MM.1S (cell line): Measurements from ENCODE around the gene PPEF1.

Source experiments
- DNase-seq: peaks from one replicate; pipeline ENCODE4 v3.0.0-alpha.2; 2015
- H2AFZ ChIP-seq: fragments of 300-600 bp; sonication (generic); 2 replicates; pipeline ENCODE4 v1.6.0; 2016; ENCODE audit warnings: antibody characterized with exemption, low read length
- H3F3A ChIP-seq: fragments of 300-600 bp; sonication (generic); 2 replicates; pipeline ENCODE4 v1.6.1; 2016; ENCODE audit warnings: mild to moderate bottlenecking, antibody characterized with exemption, low read length, moderate library complexity, mixed read lengths; ENCODE audit not compliant: insufficient read depth
- H3K27ac ChIP-seq: fragments of 300-600 bp; sonication (generic); 2 replicates; pipeline ENCODE4 v1.5.1; 2016; ENCODE audit warnings: mild to moderate bottlenecking, low read length
- H3K27me3 ChIP-seq: fragments of 300-600 bp; sonication (generic); replicated peaks from 2 replicates; pipeline ENCODE4 v1.6.0; 2016; ENCODE audit warnings: low read length; ENCODE audit not compliant: insufficient read depth
- H3K36me3 ChIP-seq: fragments of 300-600 bp; sonication (generic); replicated peaks from 2 replicates; pipeline ENCODE4 v1.6.1; 2016; ENCODE audit warnings: mild to moderate bottlenecking, low read length, mixed read lengths; ENCODE audit not compliant: insufficient read depth
- H3K4me1 ChIP-seq: fragments of 300-600 bp; sonication (generic); 2 replicates; pipeline ENCODE4 v1.6.1; 2016; ENCODE audit warnings: low read length, mixed read lengths
- H3K4me2 ChIP-seq: fragments of 300-600 bp; sonication (generic); 2 replicates; pipeline ENCODE4 v1.6.0; 2016; ENCODE audit warnings: low read depth, low read length
- H3K4me3 ChIP-seq: fragments of 300-600 bp; sonication (generic); 2 replicates; pipeline ENCODE4 v1.5.1; 2016; ENCODE audit warnings: low read length, mixed read lengths
- H3K79me2 ChIP-seq: fragments of 300-600 bp; sonication (generic); 2 replicates; pipeline ENCODE4 v1.6.1; 2016; ENCODE audit warnings: mixed run types, low read length, mixed read lengths
- H3K9ac ChIP-seq: fragments of 300-600 bp; sonication (generic); 2 replicates; pipeline ENCODE4 v1.6.1; 2016; ENCODE audit warnings: low read length, mixed read lengths
- H3K9me2 ChIP-seq: fragments of 300-600 bp; sonication (generic); replicated peaks from 2 replicates; pipeline ENCODE4 v1.6.1; 2016; ENCODE audit warnings: mild to moderate bottlenecking, low read length, mixed read lengths; ENCODE audit not compliant: insufficient read depth
- H3K9me3 ChIP-seq: fragments of 300-600 bp; sonication (generic); replicated peaks from 2 replicates; pipeline ENCODE4 v1.6.1; 2016; ENCODE audit warnings: mild to moderate bottlenecking, low read length, mixed read lengths; ENCODE audit not compliant: insufficient read depth
- H4K20me1 ChIP-seq: fragments of 300-600 bp; sonication (generic); 2 replicates; pipeline ENCODE4 v1.6.1; 2016; ENCODE audit warnings: mild to moderate bottlenecking, low read length, moderate library complexity, mixed read lengths; ENCODE audit not compliant: insufficient read depth
- EZH2 ChIP-seq: fragments of 300-600 bp; sonication (generic); optimal IDR thresholded peaks from 2 replicates; pipeline ENCODE3; 2017; ENCODE audit warnings: low read depth, mild to moderate bottlenecking, antibody characterized with exemption, low read length, mixed read lengths
- EZH2phosphoT487 ChIP-seq: fragments of 300-600 bp; sonication (generic); IDR thresholded peaks from 2 replicates; pipeline ENCODE4 v1.6.1; 2018; ENCODE audit warnings: antibody characterized with exemption, low read length
- TF ChIP-seq, protein P1 (sequence below): fragments of 300-600 bp; sonication (generic); IDR thresholded peaks from 2 replicates; pipeline ENCODE4 v1.5.1; 2016; ENCODE audit warnings: antibody characterized with exemption, low read length, mixed read lengths

PPEF1 gene

DNA sequence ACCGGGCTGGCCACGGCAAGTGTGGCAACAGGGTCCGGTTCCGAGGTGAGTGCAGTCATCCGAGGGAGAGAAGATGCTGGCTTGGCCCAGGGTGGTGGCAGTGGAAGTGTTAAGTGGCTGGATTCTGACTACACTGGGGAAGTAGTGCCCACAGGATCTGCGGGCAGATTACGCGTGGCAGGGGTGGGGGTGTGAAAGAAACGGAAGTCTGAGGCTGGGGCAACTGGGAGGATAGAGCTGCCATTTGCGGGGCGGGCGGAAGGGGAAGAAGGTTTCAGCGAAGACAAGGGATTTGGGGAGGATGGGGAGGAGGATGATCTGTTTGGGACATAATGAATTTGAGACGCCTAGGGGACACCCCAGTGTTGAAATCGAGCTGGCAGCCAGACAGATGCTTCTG lies 40.8 kb upstream of the PPEF1 start:
- no peaks in the 10 kb centered on the region for H3K27me3 ChIP-seq
- H3K4me2 ChIP-seq = no peak overlapping the region
- no peaks in the 10 kb centered on the region for H3K9me2 ChIP-seq
- DNase-seq = no peak
- TF ChIP-seq EZH2 = no peak
- TF ChIP-seq, protein P1, sequence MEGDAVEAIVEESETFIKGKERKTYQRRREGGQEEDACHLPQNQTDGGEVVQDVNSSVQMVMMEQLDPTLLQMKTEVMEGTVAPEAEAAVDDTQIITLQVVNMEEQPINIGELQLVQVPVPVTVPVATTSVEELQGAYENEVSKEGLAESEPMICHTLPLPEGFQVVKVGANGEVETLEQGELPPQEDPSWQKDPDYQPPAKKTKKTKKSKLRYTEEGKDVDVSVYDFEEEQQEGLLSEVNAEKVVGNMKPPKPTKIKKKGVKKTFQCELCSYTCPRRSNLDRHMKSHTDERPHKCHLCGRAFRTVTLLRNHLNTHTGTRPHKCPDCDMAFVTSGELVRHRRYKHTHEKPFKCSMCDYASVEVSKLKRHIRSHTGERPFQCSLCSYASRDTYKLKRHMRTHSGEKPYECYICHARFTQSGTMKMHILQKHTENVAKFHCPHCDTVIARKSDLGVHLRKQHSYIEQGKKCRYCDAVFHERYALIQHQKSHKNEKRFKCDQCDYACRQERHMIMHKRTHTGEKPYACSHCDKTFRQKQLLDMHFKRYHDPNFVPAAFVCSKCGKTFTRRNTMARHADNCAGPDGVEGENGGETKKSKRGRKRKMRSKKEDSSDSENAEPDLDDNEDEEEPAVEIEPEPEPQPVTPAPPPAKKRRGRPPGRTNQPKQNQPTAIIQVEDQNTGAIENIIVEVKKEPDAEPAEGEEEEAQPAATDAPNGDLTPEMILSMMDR = no peak
- TF ChIP-seq EZH2phosphoT487 = no peak
- H3K9ac ChIP-seq = no peak overlapping the region
- H3K4me3 ChIP-seq = no peak overlapping the region
- no peak overlapping the region for H3K27ac ChIP-seq
- no peaks in the 10 kb centered on the region for H3K79me2 ChIP-seq
- no peaks in the 10 kb centered on the region for H3K4me1 ChIP-seq
- no peak overlapping the region for H2AFZ ChIP-seq
- no peaks in the 10 kb centered on the region for H3F3A ChIP-seq
- no peaks in the 10 kb centered on the region for H3K36me3 ChIP-seq
- H4K20me1 ChIP-seq = no peaks in the 10 kb centered on the region
- H3K9me3 ChIP-seq = no peaks in the 10 kb centered on the region

DNA sequence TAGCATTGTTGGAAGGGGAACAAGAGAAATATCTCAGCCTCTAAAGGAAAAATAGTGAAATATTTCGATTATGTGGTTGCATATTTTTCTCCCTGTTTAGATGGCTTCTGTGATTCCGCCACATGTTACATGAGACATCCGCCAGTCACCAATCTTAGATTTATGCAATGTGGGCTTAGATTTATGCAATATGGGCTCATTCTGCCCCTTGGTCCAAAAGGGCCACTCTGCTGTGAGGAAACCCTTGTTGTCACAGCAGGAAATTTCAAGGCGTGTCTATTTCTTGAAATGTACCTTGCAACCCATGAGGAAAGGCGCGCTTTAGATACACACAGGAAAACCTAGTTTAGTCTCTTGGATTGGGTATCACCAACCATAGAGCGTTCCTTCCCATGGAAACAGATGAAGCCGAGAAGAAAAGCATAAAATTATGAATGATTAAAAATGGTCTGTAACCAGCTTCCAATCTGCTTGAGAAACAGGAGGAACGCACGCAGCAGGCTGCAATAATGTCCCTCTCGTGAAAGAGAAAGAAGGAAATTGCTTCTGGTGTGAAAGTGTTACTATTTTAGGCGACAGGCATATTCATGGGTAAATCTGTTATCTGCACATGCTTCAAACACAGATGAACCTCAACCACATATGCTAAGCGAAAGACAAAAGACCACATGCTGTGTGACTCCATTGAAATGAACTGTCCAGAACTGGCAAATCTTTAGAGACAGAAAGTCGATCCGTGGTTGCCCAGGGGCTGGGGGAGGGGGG lies 39.2 kb upstream of the PPEF1 start:
- H3K4me1 ChIP-seq = no peaks in the 10 kb centered on the region
- H4K20me1 ChIP-seq = no peaks in the 10 kb centered on the region
- no peak for DNase-seq
- H3F3A ChIP-seq = no peaks in the 10 kb centered on the region
- no peaks in the 10 kb centered on the region for H3K36me3 ChIP-seq
- no peak overlapping the region for H2AFZ ChIP-seq
- TF ChIP-seq, protein P1 = no peak
- TF ChIP-seq EZH2 (no peak), EZH2phosphoT487 (no peak)
- no peak overlapping the region for H3K4me2 ChIP-seq
- H3K27me3 ChIP-seq = no peaks in the 10 kb centered on the region
- H3K79me2 ChIP-seq = no peaks in the 10 kb centered on the region
- H3K9ac ChIP-seq = no peak overlapping the region
- H3K9me3 ChIP-seq = no peaks in the 10 kb centered on the region
- H3K4me3 ChIP-seq = no peak overlapping the region
- H3K27ac ChIP-seq = no peak overlapping the region
- H3K9me2 ChIP-seq = no peaks in the 10 kb centered on the region

DNA sequence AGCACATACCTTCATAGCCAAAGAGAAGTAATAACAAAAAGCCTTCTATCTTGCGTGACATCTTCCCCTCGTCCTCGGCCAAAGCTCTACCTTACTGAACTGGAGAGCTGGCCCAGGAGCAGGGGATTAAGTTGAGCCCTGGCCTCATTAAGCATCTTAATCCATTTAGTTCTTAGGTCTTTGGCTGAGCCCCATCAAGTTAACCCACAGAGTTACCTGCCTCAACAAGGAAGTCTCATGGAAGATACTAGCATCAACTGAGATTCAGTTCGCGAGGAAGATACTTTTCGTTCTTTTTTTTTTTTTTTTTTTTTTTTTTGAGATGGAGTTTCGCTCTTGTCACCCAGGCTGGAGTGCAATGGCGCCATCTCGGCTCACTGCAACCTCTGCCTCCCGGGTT lies 35.4 kb upstream of the PPEF1 start, which contains the start of gene RS1:
RS1 (minus strand) TSS at position 101 of the 400 bp plus-strand sequence; CDS start at position 61, 40 bp downstream.
- Histone ChIP-seq H2AFZ (no peak within 1 kb of the TSS), H3K27ac (no peak within 1 kb of the TSS), H3K36me3 (no peaks in the 10 kb centered on the region), H3K9me2 (no peaks in the 10 kb centered on the region), H3K4me2 (no peak within 1 kb of the TSS), H3F3A (peaks cover 2% of the 10 kb centered on the region; the same call in 1 of the 2 replicates), H3K4me1 (no peaks in the 10 kb centered on the region), H3K9ac (no peak within 1 kb of the TSS), H3K79me2 (no peaks in the 10 kb centered on the region), H3K4me3 (no peak within 1 kb of the TSS), H4K20me1 (no peaks in the 10 kb centered on the region), H3K27me3 (no peaks in the 10 kb centered on the region), H3K9me3 (no peaks in the 10 kb centered on the region)
- DNase-seq = no peak
- TF ChIP-seq EZH2 = no peak
- TF ChIP-seq, protein P1 = no peak
- no peak for TF ChIP-seq EZH2phosphoT487
